NB4 (cell line): ENCODE measurements around the gene NR6A1.

Experiments used
- DNase-seq: peaks from one replicate; pipeline ENCODE4 v3.0.0; 2010; ENCODE audit warnings: low read depth
- H3K4me3 ChIP-seq: one replicate; pipeline ENCODE4 v1.5.1; 2011; ENCODE audit warnings: mild to moderate bottlenecking, low read depth, low read length, moderate library complexity
- CTCF ChIP-seq: IDR thresholded peaks from one replicate; pipeline ENCODE4 v1.5.1; 2012; ENCODE audit warnings: low read depth, low read length
- MAX ChIP-seq: IDR thresholded peaks from 2 replicates; pipeline ENCODE4 v1.6.1; 2011; ENCODE audit warnings: low read depth, low read length
- MYC ChIP-seq: IDR thresholded peaks from 2 replicates; pipeline ENCODE4 v1.6.1; 2011; ENCODE audit warnings: low read depth, low read length
- POLR2A ChIP-seq: IDR thresholded peaks from 2 replicates; pipeline ENCODE4 v1.6.1; 2011; ENCODE audit warnings: mild to moderate bottlenecking; ENCODE audit not compliant: insufficient read length; ENCODE audit errors: extremely low read depth

Gene NR6A1

GRCh38 chr9:124470726-124471125 is 300.4 kb downstream of the NR6A1 start:
- TF ChIP-seq CTCF (no peak), POLR2A (no peak), MAX (no peak), MYC (no peak)
- H3K4me3 ChIP-seq, result no peak overlapping the region
- no peak for DNase-seq

GRCh38 chr9:124470306-124470705 is 300.8 kb downstream of the NR6A1 start:
- DNase-seq, result no peak
- H3K4me3 ChIP-seq, result no peak overlapping the region
- TF ChIP-seq CTCF (no peak), MYC (no peak), POLR2A (no peak), MAX (no peak)

GRCh38 chr9:124469011-124469832 is 301.9 kb downstream of the NR6A1 start:
- DNase-seq, result no peak
- H3K4me3 ChIP-seq, result no peak overlapping the region
- TF ChIP-seq MYC (no peak), MAX (no peak), CTCF (no peak), POLR2A (no peak)

GRCh38 chr9:124468061-124468740 is 302.9 kb downstream of the NR6A1 start:
- no peak overlapping the region for H3K4me3 ChIP-seq
- peak; percentile 41 for DNase-seq

More at GRCh38 chr9:124468061-124468740, 302.9 kb downstream of the NR6A1 start:
- TF ChIP-seq MYC (no peak), CTCF (no peak), POLR2A (no peak), MAX (no peak)
